GM12878 (cell line): ENCODE data around the gene ADAMTS16. TPM values are rescaled to one million over a fixed set of nuclear protein-coding genes. Genes with fewer than 3 reads are reported as not detected.

Source experiments
- ATAC-seq: fragments of 200-7000 bp; cut with Tn5 transposase; 3 replicates; pipeline ENCODE4 v1.9.1; 2020; ENCODE audit warnings: mild to moderate bottlenecking, moderate library complexity
- BruUV-seq: library from RNA; stranded (reverse); fragments of 400-500 nt; replicated peaks from 2 replicates; lab custom pipeline; 2021; lab: Mats Ljungman, UMichigan
- CTCF ChIA-PET: fragments of 300-600 bp; sonication (Branson Sonifier 250); formaldehyde crosslinking; extraction: SDS; loops from one replicate; lab custom pipeline; 2021; ENCODE audit warnings: inconsistent platforms; lab: Yijun Ruan, JAX
- POLR2A ChIA-PET: fragments of 350-600 bp; formaldehyde crosslinking; extraction: SDS; loops from one replicate; lab custom pipeline; 2021; ENCODE audit warnings: inconsistent platforms; lab: Charles Lee
- RAD21 ChIA-PET: fragments of 300-600 bp; sonication (Branson Sonifier 250); formaldehyde crosslinking; loops from one replicate; lab custom pipeline; 2023; ENCODE audit warnings: antibody characterized with exemption; ENCODE audit not compliant: unreplicated experiment; lab: Charles Lee
- SMC1A ChIA-PET: fragments of 300-600 bp; sonication (Branson Sonifier 250); formaldehyde crosslinking; loops from one replicate; lab custom pipeline; 2023; ENCODE audit not compliant: unreplicated experiment, uncharacterized antibody; lab: Charles Lee
- DNase-seq: peaks from one replicate; pipeline ENCODE4 v3.0.0-alpha.2; 2011; ENCODE audit warnings: low read depth, low spot score
- FAIRE-seq: peaks from 3 replicates; lab custom pipeline; 2011; peaks lifted over from hg19 to GRCh38; lab: Jason Lieb, UNC
- H2AFZ ChIP-seq: 2 replicates; pipeline ENCODE4 v1.6.0; 2011; ENCODE audit warnings: low read depth, low read length, control low read depth; ENCODE audit not compliant: control insufficient read depth
- H3K27ac ChIP-seq: 2 replicates; pipeline ENCODE4 v1.5.1; 2011; ENCODE audit warnings: control low read depth; ENCODE audit not compliant: control insufficient read depth, insufficient read depth
- H3K27me3 ChIP-seq, 2 experiments: replicated peaks in 1 of 2; 2 replicates each; pipeline versions ENCODE4 v1.6.0 to v1.6.1; 2011; ENCODE audit warnings: low read length in 1 of 2; ENCODE audit not compliant: control insufficient read depth in 2 of 2, insufficient read depth in 2 of 2
- H3K36me3 ChIP-seq, 2 experiments: 2 replicates each; pipeline ENCODE4 v1.5.1; 2011; ENCODE audit warnings: low read length in 1 of 2; ENCODE audit not compliant: control insufficient read depth in 2 of 2, insufficient read depth in 2 of 2
- H3K4me1 ChIP-seq: 2 replicates; pipeline ENCODE4 v1.6.1; 2011; ENCODE audit warnings: mild to moderate bottlenecking, low read length, moderate library complexity, mixed read lengths; ENCODE audit not compliant: control insufficient read depth, insufficient read depth
- H3K4me2 ChIP-seq: 2 replicates; pipeline ENCODE4 v1.6.0; 2011; ENCODE audit warnings: control low read depth; ENCODE audit not compliant: control insufficient read depth, insufficient read depth
- H3K4me3 ChIP-seq: fragments of 200-600 bp; sonication (generic); 2 replicates; pipeline ENCODE4 v1.5.1; 2016
- H3K79me2 ChIP-seq: 2 replicates; pipeline ENCODE4 v1.6.0; 2011; ENCODE audit warnings: low read length; ENCODE audit not compliant: control insufficient read depth, insufficient read depth
- H3K9ac ChIP-seq: 2 replicates; pipeline ENCODE4 v1.8.0; 2011; ENCODE audit warnings: low read length, control low read depth, mixed read lengths; ENCODE audit not compliant: control insufficient read depth, insufficient read depth
- H3K9me3 ChIP-seq: replicated peaks from 3 replicates; pipeline ENCODE4 v1.5.1; 2011; ENCODE audit warnings: mild to moderate bottlenecking, low read length; ENCODE audit not compliant: control insufficient read depth, insufficient read depth
- H4K20me1 ChIP-seq: 2 replicates; pipeline ENCODE4 v1.6.0; 2011; ENCODE audit not compliant: control insufficient read depth, insufficient read depth
- CREM ChIP-seq: IDR thresholded peaks from 2 replicates; pipeline ENCODE4 v1.6.1; 2014; ENCODE audit warnings: antibody characterized with exemption, low read depth
- FOS ChIP-seq: IDR thresholded peaks from 3 replicates; pipeline ENCODE4 v1.6.1; 2011; ENCODE audit warnings: borderline replicate concordance; ENCODE audit not compliant: insufficient read length; ENCODE audit errors: extremely low read depth
- HDAC2 ChIP-seq: fragments of 200-600 bp; sonication (generic); IDR thresholded peaks from 2 replicates; pipeline ENCODE4 v1.6.1; 2017
- HSF1 ChIP-seq: fragments of 150-350 bp; IDR thresholded peaks from 2 replicates; pipeline ENCODE4 v1.6.1; 2014; ENCODE audit warnings: mild to moderate bottlenecking, low read depth, low read length
- RAD51 ChIP-seq: fragments of 450-650 bp; IDR thresholded peaks from 2 replicates; pipeline ENCODE4 v1.6.1; 2016; ENCODE audit warnings: moderate library complexity, mild to moderate bottlenecking, inconsistent platforms
- RBBP5 ChIP-seq: fragments of 200-600 bp; sonication (generic); conservative IDR thresholded peaks from 2 replicates; pipeline ENCODE4 v1.6.1; 2016
- SMAD1 ChIP-seq: fragments of 450-650 bp; IDR thresholded peaks from 2 replicates; pipeline ENCODE4 v1.6.1; 2018; ENCODE audit warnings: mild to moderate bottlenecking, low read depth; ENCODE audit not compliant: partially characterized antibody
- SP1 ChIP-seq: IDR thresholded peaks from one replicate; pipeline ENCODE4 v1.6.1; 2011; ENCODE audit warnings: low read depth, low read length
- SREBF1 ChIP-seq: IDR thresholded peaks from 2 replicates; pipeline ENCODE4 v1.6.1; 2012; ENCODE audit warnings: mild to moderate bottlenecking, low read length
- SREBF2 ChIP-seq: IDR thresholded peaks from 2 replicates; pipeline ENCODE4 v1.6.1; 2012; ENCODE audit warnings: mild to moderate bottlenecking, low read length
- TCF3 ChIP-seq: IDR thresholded peaks from 2 replicates; pipeline ENCODE4 v1.6.1; 2012; ENCODE audit warnings: low read depth, mild to moderate bottlenecking, low read length, borderline replicate concordance; ENCODE audit not compliant: insufficient read depth
- ZBED1 ChIP-seq: IDR thresholded peaks from 2 replicates; pipeline ENCODE4 v1.6.1; 2016; ENCODE audit warnings: borderline replicate concordance
- ZBTB4 ChIP-seq: fragments of 450-650 bp; formaldehyde crosslinking; IDR thresholded peaks from 2 replicates; pipeline ENCODE4 v1.4.0; 2022; ENCODE audit warnings: mild to moderate bottlenecking, moderate library complexity
- WGBS: methylation state at CpG from one replicate; pipeline ENCODE4 v1.1.6; 2016; ENCODE audit warnings: low lambda C conversion rate; ENCODE audit not compliant: insufficient replicate concordance, insufficient coverage; ENCODE audit errors: missing lambda C conversion rate; 5-methylcytosine and 5-hydroxymethylcytosine counted together
- in situ Hi-C: fragments of 300-500 bp; cut with MboI; formaldehyde crosslinking; loops from 9 replicates; pipeline ENCODE4 v1.14.3; 2018; ENCODE audit warnings: mixed read lengths
- intact Hi-C: fragments of 100-400 bp; cut with micrococcal nuclease; formaldehyde crosslinking; loops from one replicate; pipeline ENCODE4 v1.14.2; 2022; ENCODE audit not compliant: unreplicated experiment
- polyA plus RNA-seq, 11 experiments: library from polyadenylated mRNA; depleted of rRNA in 4 of 11; unstranded in 6 of 11; stranded (reverse) in 5 of 11; fragments of >200 nt; fragmentation: Nextera tagmentation in 4 of 11; fragmentation: Illumina TruSeq in 1 of 11; extraction: Ambion mirVana in 4 of 11; extraction: Trizol in 1 of 11; gene quantifications; 1 replicate in 1 of 11; 2 replicates in 10 of 11; pipeline versions ENCODE4 v1.2.1 to v1.2.3, GENCODE V29; 2011 to 2016; ENCODE audit warnings: inconsistent platforms in 2 of 11, missing spikeins in 2 of 11, low read depth in 1 of 11
- total RNA-seq, 4 experiments: library from RNA; depleted of rRNA in 3 of 4; stranded (reverse); fragments of >200 nt in 3 of 4; fragmentation: Illumina TruSeq in 1 of 4; extraction: Trizol in 1 of 4; gene quantifications; 2 replicates each; pipeline versions ENCODE4 v1.2.1 to v1.2.3, GENCODE V29; 2013 to 2021
- TF ChIP-seq, protein P1 (sequence below): fragments of 450-650 bp; IDR thresholded peaks from 2 replicates; pipeline ENCODE4 v1.6.1; 2018; ENCODE audit warnings: mild to moderate bottlenecking, low read depth, moderate library complexity; ENCODE audit not compliant: partially characterized antibody
- TF ChIP-seq, protein P2 (sequence below): fragments of 450-650 bp; IDR thresholded peaks from 2 replicates; pipeline ENCODE4 v1.6.1; 2017; ENCODE audit warnings: mild to moderate bottlenecking, low read depth, inconsistent platforms; ENCODE audit not compliant: poor library complexity, severe bottlenecking

ADAMTS16 gene
- total and polyA plus RNA-seq, 10 of the 15 experiments (the other 5 are each of a cell fraction or from before 2014, with no cell fraction given), result 0.04 TPM; not detected in 9

DNA sequence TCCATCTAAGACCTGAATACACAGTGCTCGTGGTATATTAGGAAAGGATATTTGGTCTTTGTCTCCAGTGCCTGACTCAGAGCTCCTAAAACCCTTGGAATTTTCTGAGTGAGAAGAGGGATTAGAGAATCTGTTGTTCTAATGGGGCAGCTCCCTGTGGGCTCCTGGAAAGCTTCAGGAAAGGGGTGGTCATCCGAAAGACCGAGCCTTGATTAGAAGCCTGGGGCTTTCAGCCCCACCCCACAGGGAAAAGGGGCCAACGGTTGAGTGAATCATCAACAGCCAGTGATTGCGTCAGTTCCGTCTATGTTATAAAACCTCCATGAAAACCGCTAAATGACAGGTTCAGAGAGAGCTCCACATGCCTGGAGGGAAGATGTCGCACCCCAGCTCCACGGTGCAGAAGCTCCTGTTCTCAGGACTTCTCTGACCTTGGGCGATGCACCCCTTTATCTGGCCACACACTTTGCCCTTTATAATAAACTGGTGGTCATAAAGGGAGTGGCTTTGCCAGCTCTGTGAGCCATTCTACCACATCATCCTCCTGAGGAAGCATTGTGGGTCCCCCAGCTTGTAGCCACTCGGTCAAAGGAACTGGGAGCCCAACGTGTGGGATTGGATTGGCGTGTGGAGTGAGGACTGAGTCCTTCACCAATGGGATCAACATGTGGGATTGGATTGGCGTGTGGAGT is 211.3 kb downstream of the ADAMTS16 start:
- ChIA-PET CTCF (no interaction called here), RAD21 (no interaction called here), SMC1A (interaction anchor here (0.9 kb wide), 1 partner anchor 70 kb away, joined by 3 read pairs; no protein-coding TSS in a partner anchor)
- ATAC-seq (no peak), FAIRE-seq (no peak)
- no peaks in the 10 kb centered on the region for H3K36me3 ChIP-seq
- no peaks in the 10 kb centered on the region for H3K9me3 ChIP-seq
- 39% methylated on average over 14 of the region's 14 CpGs for WGBS
- no peaks in the 10 kb centered on the region for H4K20me1 ChIP-seq
- in situ Hi-C loops, result no loop called here
- H3K27me3 ChIP-seq, result no peaks in the 10 kb centered on the region
- H3K4me3 ChIP-seq, result no peak overlapping the region
- BruUV-seq, result no TSS peak
- TF ChIP-seq ZBTB4 (CRISPR knock-in tag) (no peak), SREBF2 (no peak), HSF1 (no peak), RAD51 (no peak), FOS (no peak), RBBP5 (no peak), TCF3 (no peak), SP1 (no peak), HDAC2 (no peak), SMAD1 (no peak), SREBF1 (no peak), CREM (no peak), ZBED1 (no peak)
- TF ChIP-seq, protein P1, sequence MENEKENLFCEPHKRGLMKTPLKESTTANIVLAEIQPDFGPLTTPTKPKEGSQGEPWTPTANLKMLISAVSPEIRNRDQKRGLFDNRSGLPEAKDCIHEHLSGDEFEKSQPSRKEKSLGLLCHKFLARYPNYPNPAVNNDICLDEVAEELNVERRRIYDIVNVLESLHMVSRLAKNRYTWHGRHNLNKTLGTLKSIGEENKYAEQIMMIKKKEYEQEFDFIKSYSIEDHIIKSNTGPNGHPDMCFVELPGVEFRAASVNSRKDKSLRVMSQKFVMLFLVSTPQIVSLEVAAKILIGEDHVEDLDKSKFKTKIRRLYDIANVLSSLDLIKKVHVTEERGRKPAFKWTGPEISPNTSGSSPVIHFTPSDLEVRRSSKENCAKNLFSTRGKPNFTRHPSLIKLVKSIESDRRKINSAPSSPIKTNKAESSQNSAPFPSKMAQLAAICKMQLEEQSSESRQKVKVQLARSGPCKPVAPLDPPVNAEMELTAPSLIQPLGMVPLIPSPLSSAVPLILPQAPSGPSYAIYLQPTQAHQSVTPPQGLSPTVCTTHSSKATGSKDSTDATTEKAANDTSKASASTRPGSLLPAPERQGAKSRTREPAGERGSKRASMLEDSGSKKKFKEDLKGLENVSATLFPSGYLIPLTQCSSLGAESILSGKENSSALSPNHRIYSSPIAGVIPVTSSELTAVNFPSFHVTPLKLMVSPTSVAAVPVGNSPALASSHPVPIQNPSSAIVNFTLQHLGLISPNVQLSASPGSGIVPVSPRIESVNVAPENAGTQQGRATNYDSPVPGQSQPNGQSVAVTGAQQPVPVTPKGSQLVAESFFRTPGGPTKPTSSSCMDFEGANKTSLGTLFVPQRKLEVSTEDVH, result no peak
- TF ChIP-seq, protein P2, sequence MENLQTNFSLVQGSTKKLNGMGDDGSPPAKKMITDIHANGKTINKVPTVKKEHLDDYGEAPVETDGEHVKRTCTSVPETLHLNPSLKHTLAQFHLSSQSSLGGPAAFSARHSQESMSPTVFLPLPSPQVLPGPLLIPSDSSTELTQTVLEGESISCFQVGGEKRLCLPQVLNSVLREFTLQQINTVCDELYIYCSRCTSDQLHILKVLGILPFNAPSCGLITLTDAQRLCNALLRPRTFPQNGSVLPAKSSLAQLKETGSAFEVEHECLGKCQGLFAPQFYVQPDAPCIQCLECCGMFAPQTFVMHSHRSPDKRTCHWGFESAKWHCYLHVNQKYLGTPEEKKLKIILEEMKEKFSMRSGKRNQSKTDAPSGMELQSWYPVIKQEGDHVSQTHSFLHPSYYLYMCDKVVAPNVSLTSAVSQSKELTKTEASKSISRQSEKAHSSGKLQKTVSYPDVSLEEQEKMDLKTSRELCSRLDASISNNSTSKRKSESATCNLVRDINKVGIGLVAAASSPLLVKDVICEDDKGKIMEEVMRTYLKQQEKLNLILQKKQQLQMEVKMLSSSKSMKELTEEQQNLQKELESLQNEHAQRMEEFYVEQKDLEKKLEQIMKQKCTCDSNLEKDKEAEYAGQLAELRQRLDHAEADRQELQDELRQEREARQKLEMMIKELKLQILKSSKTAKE, result no peak
- TF ChIP-seq, all 136 proteins: peak for 0
- H3K79me2 ChIP-seq, result no peaks in the 10 kb centered on the region
- no peak overlapping the region for H3K9ac ChIP-seq
- no peak overlapping the region for H2AFZ ChIP-seq
- intact Hi-C loops, result no loop called here
- H3K27ac ChIP-seq, result no peak overlapping the region
- POLR2A ChIA-PET, result no interaction called here
- H3K4me1 ChIP-seq, result no peaks in the 10 kb centered on the region
- no peak for DNase-seq
- H3K4me2 ChIP-seq, result no peak overlapping the region
